Adrenal gland (tissue), 12 donors: ENCODE measurements around the gene MYO1B. TPM values are rescaled to one million over a fixed set of nuclear protein-coding genes. Genes with fewer than 3 reads are reported as not detected.

Experiments used
- DNase-seq, 7 donors: peaks; one replicate each; pipeline ENCODE4 v3.0.0-alpha.2; 2019 to 2020
- H3K27ac ChIP-seq, 5 donors: fragments of 200-600 bp; sonication (generic) in 4 of 5; 1 replicate in 3 of 5; 2 replicates in 2 of 5; pipeline versions ENCODE4 v1.5.1 to v1.8.0; 2016 to 2020; ENCODE audit warnings: mild to moderate bottlenecking in 1 of 5
- H3K27me3 ChIP-seq: fragments of 200-600 bp; 2 replicates; pipeline ENCODE4 v1.8.0; 2021
- H3K36me3 ChIP-seq, 2 donors: fragments of 200-600 bp; replicated peaks in 1 of 2; 1 replicate in 1 of 2; 2 replicates in 1 of 2; pipeline versions ENCODE4 v1.5.1 to v1.8.0; 2018 to 2022
- H3K4me1 ChIP-seq, 2 donors: fragments of 200-600 bp; replicated peaks in 1 of 2; 1 replicate in 1 of 2; 2 replicates in 1 of 2; pipeline versions ENCODE4 v1.5.1 to v1.8.0; 2018 to 2021
- H3K4me3 ChIP-seq, 4 donors: fragments of 200-600 bp; sonication (generic) in 3 of 4; one replicate each; pipeline ENCODE4 v1.5.1; 2016 to 2018
- H3K9me3 ChIP-seq, 3 donors: fragments of 200-600 bp; sonication (generic) in 1 of 3; replicated peaks in 1 of 3; 1 replicate in 2 of 3; 2 replicates in 1 of 3; pipeline versions ENCODE4 v1.5.1 to v1.8.0; 2016 to 2021
- CTCF ChIP-seq, 6 experiments: fragments of 450-650 bp in 4 of 6; fragments of 200-600 bp in 2 of 6; sonication (generic) in 1 of 6; IDR thresholded peaks; 1 replicate in 5 of 6; 2 replicates in 1 of 6; pipeline versions ENCODE4 v1.5.1 to v1.8.0; 2016 to 2021; ENCODE audit warnings: antibody characterized with exemption in 6 of 6, mild to moderate bottlenecking in 2 of 6, moderate library complexity in 1 of 6
- POLR2A ChIP-seq, 2 donors: fragments of 450-650 bp; IDR thresholded peaks; one replicate each; pipeline ENCODE4 v1.6.1; 2017; ENCODE audit warnings: antibody characterized with exemption in 2 of 2, mild to moderate bottlenecking in 2 of 2, moderate library complexity in 1 of 2
- WGBS, 4 donors: extraction: QIAGEN DNeasy Blood & Tissue Kit in 2 of 4; methylation state at CpG; one replicate each; pipeline versions ENCODE4 v1.1.5 to v1.1.7; 2013 to 2017; 5-methylcytosine and 5-hydroxymethylcytosine counted together
- intact Hi-C, 2 donors: fragments of 100-400 bp; cut with DNase I; formaldehyde crosslinking; loops; one replicate each; pipeline versions ENCODE4 v1.14.1 to v1.15.0; 2022 to 2023
- polyA plus RNA-seq, 3 donors: library from polyadenylated mRNA; stranded (reverse); fragments of 200-250 nt in 2 of 3; fragments of 350-450 nt in 1 of 3; fragmentation: Illumina TruSeq in 1 of 3; extraction: RNeasy Lipid Tissue Mini Kit (QIAGEN cat#74804) in 1 of 3; gene quantifications; one replicate each; pipeline ENCODE4 v1.2.3, GENCODE V29; 2013 to 2014
- total RNA-seq, 9 donors: library from RNA; depleted of rRNA in 4 of 9; stranded (reverse); fragments of >200 nt in 4 of 9; fragments of 120-200 nt in 1 of 9; fragmentation: NEBNext Ultra II Directional in 1 of 9; extraction: Animal tissue kit (Norgen Biotek cat#: 25700) in 1 of 9; gene quantifications; one replicate each; pipeline versions ENCODE4 v1.1.0 to v1.2.4, GENCODE V29; 2013 to 2023
- donor health status: healthy with polysubstance abuse.
- donor health status: Bipolar disorder and iron deficiency.
- donor health status: DM: yes; HTN: yes; CAD: no.
- donor health status: DM: no; HTN: no; CAD: no.
- donor health status: DM: no; HTN: no; CAD: no.
- donor health status: DM: yes; HTN: yes; CAD: no.

MYO1B gene
- total and polyA plus RNA-seq, 12 donors = 6.9 to 24.0 (median 14.0) TPM

- intact Hi-C loops = loop anchor here in 1 of 2 donors (10.0 kb wide), 1 partner anchor 116 kb away; no protein-coding TSS in a partner anchor
- 82 to 95% (median 92%) methylated on average over 3 of the region's 3 CpGs for WGBS, 4 donors
- H3K9me3 ChIP-seq = no peaks in the 10 kb centered on the region
- H3K27ac ChIP-seq = no peak overlapping the region
- H3K4me3 ChIP-seq = no peak overlapping the region
- TF ChIP-seq CTCF (IDR thresholded peaks at IDR 0.05) (no peak), POLR2A (IDR thresholded peaks at IDR 0.05) (no peak)
- no peaks in the 10 kb centered on the region for H3K36me3 ChIP-seq
- no peak for DNase-seq
- H3K4me1 ChIP-seq = no peaks in the 10 kb centered on the region
- H3K27me3 ChIP-seq = no peaks in the 10 kb centered on the region
These were observed 106.1 kb downstream of the MYO1B start for GRCh38 chr2:191351298-191351697.

- TF ChIP-seq CTCF (IDR thresholded peaks at IDR 0.05) = no peak
- no peak for TF ChIP-seq POLR2A (IDR thresholded peaks at IDR 0.05)
- Histone ChIP-seq H3K4me3 (no peak overlapping the region), H3K27ac (no peak overlapping the region), H3K4me1 (no peaks in the 10 kb centered on the region), H3K36me3 (no peaks in the 10 kb centered on the region), H3K27me3 (no peaks in the 10 kb centered on the region), H3K9me3 (no peaks in the 10 kb centered on the region)
- no peak for DNase-seq
- 74 to 85% (median 75%) methylated on average over 2 of the region's 2 CpGs for WGBS, 4 donors
- intact Hi-C loops = loop anchor here in 1 of 2 donors (10.0 kb wide), 1 partner anchor 117 kb away; no protein-coding TSS in a partner anchor
These were observed 106.7 kb downstream of the MYO1B start for GRCh38 chr2:191351921-191352320.

- no peaks in the 10 kb centered on the region for H3K36me3 ChIP-seq
- H3K4me3 ChIP-seq = no peak overlapping the region
- no peaks in the 10 kb centered on the region for H3K9me3 ChIP-seq
- no peaks in the 10 kb centered on the region for H3K4me1 ChIP-seq
- no peak overlapping the region for H3K27ac ChIP-seq
- no peaks in the 10 kb centered on the region for H3K27me3 ChIP-seq
- 75 to 83% (median 80%) methylated on average over 2 of the region's 2 CpGs for whole genome bisulfite sequencing, 4 donors
- no peak for DNase-seq
- intact Hi-C loops = loop anchor here in 1 of 2 donors (10.0 kb wide), 1 partner anchor 118 kb away; no protein-coding TSS in a partner anchor
- TF ChIP-seq POLR2A (IDR thresholded peaks at IDR 0.05) = no peak
- TF ChIP-seq CTCF (IDR thresholded peaks at IDR 0.05) = no peak
These were observed 107.3 kb downstream of the MYO1B start for GRCh38 chr2:191352536-191352935.

GRCh38 chr2:191355170-191355758, 110.1 kb downstream of the MYO1B start:
- TF ChIP-seq POLR2A (IDR thresholded peaks at IDR 0.05) (no peak), CTCF (IDR thresholded peaks at IDR 0.05) (no peak)
- Histone ChIP-seq H3K4me1 (no peaks in the 10 kb centered on the region), H3K4me3 (no peak overlapping the region), H3K36me3 (no peaks in the 10 kb centered on the region), H3K27me3 (no peaks in the 10 kb centered on the region), H3K27ac (no peak overlapping the region), H3K9me3 (no peaks in the 10 kb centered on the region)
- intact Hi-C loops = loop anchor here in 1 of 2 donors (10.0 kb wide), 1 partner anchor 120 kb away; no protein-coding TSS in a partner anchor
- WGBS, 4 donors = 80 to 86% (median 83%) methylated on average over 4 to 8 of the region's 8 CpGs
- DNase-seq = no peak
